ENCODE results near the gene CAMTA1.

CAMTA1 gene

DNA sequence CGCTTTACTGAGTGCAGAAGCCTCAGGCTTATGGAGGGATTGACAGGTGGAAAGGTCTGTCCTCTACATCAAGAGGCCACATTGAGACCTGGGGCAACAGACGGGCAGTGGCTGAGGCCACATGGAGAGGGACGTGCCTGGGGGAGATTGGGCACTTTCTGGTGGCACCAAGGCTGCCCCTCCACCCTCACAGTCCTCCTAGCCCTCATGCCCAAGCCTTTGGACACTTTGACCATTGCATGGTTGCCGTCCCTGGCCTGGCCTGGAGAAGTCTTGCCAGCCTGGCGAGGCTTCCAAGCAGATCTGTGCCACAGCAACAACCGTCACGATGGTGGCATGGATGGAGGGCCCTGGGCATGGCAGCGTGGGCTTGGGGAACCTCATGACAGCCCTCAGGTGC, 793.8 kb downstream of the CAMTA1 start:
- Histone ChIP-seq H4K20me1 (ENCODE audit: insufficient read depth, low read length) (peaks cover 12% of the 10 kb centered on the region), H3K4me1 (ENCODE audit: insufficient read depth, low read length) (no peaks in the 10 kb centered on the region), H3K9ac (ENCODE audit: low read depth, low read length) (no peak overlapping the region), H3K27ac (ENCODE audit: low read length) (no peak overlapping the region), H3K36me3 (ENCODE audit: insufficient read depth, low read length) (no peaks in the 10 kb centered on the region), H3K27me3 (ENCODE audit: insufficient read depth, low read length, poor library complexity) (no peaks in the 10 kb centered on the region), H3K79me2 (ENCODE audit: insufficient read depth, low read length) (no peaks in the 10 kb centered on the region), H2AFZ (ENCODE audit: low read depth, low read length) (no peak overlapping the region), H3K9me3 (ENCODE audit: insufficient read depth, low read length, severe bottlenecking) (no peaks in the 10 kb centered on the region), H3K4me3 (ENCODE audit: low read depth in 1 of 2, low read length in 2 of 2) (no peak overlapping the region), H3K4me2 (ENCODE audit: insufficient read depth, low read length) (no peak overlapping the region)
- DNase-seq: no peak
- no peak for ATAC-seq (ENCODE audit: insufficient read depth, low read depth)
- no peak for TF ChIP-seq EZH2 (IDR thresholded peaks at IDR 0.05; ENCODE audit: borderline replicate concordance, low read depth, low read length, severe bottlenecking)
- TF ChIP-seq, protein P1, sequence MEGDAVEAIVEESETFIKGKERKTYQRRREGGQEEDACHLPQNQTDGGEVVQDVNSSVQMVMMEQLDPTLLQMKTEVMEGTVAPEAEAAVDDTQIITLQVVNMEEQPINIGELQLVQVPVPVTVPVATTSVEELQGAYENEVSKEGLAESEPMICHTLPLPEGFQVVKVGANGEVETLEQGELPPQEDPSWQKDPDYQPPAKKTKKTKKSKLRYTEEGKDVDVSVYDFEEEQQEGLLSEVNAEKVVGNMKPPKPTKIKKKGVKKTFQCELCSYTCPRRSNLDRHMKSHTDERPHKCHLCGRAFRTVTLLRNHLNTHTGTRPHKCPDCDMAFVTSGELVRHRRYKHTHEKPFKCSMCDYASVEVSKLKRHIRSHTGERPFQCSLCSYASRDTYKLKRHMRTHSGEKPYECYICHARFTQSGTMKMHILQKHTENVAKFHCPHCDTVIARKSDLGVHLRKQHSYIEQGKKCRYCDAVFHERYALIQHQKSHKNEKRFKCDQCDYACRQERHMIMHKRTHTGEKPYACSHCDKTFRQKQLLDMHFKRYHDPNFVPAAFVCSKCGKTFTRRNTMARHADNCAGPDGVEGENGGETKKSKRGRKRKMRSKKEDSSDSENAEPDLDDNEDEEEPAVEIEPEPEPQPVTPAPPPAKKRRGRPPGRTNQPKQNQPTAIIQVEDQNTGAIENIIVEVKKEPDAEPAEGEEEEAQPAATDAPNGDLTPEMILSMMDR (IDR thresholded peaks at IDR 0.05; ENCODE audit: borderline replicate concordance, extremely low read depth, low read length, poor library complexity, severe bottlenecking): no peak

DNA sequence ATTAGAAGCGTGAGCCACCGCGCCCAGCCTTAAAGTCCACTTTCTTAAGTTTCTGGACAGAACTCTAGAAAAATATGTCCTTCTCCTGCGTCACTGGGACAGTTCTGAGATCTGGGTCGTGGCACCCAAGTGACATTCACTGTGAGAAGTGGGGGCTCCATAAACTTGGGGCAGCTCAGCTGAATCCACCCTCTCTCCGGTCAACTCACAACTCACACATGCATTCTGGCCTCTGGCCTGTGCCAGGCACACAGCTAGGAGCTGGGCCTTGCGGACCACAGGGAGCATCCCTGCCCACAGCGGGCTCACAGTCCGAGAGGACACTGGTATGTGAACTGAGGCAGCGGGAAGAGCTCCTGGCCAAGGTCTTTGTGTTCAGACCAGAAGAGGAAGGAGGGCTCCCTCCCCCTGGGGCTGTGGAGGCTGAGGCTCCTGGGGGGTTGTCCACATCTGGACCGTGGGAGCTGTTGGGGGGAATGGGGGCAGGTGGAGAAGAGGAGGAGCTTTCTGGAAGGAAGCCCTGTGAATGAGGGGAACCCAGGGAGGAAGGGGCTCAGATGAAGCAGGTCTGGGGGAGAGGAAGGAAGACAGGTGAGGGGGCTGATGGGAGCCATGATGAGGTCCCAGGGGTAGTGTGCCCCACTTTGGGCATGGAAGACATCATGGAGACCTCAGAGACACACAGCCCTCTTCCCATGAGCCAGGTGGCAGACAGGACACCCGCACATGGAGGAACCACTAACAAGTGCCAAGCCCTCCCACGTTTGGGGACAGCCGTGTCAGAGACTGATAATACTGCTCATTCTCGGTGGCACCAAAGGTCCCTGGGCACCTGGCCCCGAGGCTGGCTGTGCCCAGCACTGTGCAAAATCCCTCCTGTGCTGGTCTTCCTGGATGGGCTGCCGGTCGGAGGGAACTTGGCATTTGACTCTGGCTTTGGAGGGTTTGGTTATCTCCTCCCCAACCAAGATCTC, 794.9 kb downstream of the CAMTA1 start:
- no peak overlapping the region for H3K9ac ChIP-seq (ENCODE audit: low read depth, low read length)
- no peak overlapping the region for H3K27ac ChIP-seq (ENCODE audit: low read length)
- peaks cover 12% of the 10 kb centered on the region for H4K20me1 ChIP-seq (ENCODE audit: insufficient read depth, low read length)
- no peaks in the 10 kb centered on the region for H3K27me3 ChIP-seq (ENCODE audit: insufficient read depth, low read length, poor library complexity)
- TF ChIP-seq, protein P1 (IDR thresholded peaks at IDR 0.05; ENCODE audit: borderline replicate concordance, extremely low read depth, low read length, poor library complexity, severe bottlenecking): no peak
- no peak for TF ChIP-seq EZH2 (IDR thresholded peaks at IDR 0.05; ENCODE audit: borderline replicate concordance, low read depth, low read length, severe bottlenecking)
- no peak for DNase-seq
- H3K79me2 ChIP-seq (ENCODE audit: insufficient read depth, low read length): no peaks in the 10 kb centered on the region
- H3K36me3 ChIP-seq (ENCODE audit: insufficient read depth, low read length): no peaks in the 10 kb centered on the region
- ATAC-seq (ENCODE audit: insufficient read depth, low read depth): no peak
- H3K4me2 ChIP-seq (ENCODE audit: insufficient read depth, low read length): no peak overlapping the region
- no peak overlapping the region for H3K4me3 ChIP-seq (ENCODE audit: low read depth in 1 of 2, low read length in 2 of 2)
- no peaks in the 10 kb centered on the region for H3K9me3 ChIP-seq (ENCODE audit: insufficient read depth, low read length, severe bottlenecking)
- no peaks in the 10 kb centered on the region for H3K4me1 ChIP-seq (ENCODE audit: insufficient read depth, low read length)
- H2AFZ ChIP-seq (ENCODE audit: low read depth, low read length): no peak overlapping the region

DNA sequence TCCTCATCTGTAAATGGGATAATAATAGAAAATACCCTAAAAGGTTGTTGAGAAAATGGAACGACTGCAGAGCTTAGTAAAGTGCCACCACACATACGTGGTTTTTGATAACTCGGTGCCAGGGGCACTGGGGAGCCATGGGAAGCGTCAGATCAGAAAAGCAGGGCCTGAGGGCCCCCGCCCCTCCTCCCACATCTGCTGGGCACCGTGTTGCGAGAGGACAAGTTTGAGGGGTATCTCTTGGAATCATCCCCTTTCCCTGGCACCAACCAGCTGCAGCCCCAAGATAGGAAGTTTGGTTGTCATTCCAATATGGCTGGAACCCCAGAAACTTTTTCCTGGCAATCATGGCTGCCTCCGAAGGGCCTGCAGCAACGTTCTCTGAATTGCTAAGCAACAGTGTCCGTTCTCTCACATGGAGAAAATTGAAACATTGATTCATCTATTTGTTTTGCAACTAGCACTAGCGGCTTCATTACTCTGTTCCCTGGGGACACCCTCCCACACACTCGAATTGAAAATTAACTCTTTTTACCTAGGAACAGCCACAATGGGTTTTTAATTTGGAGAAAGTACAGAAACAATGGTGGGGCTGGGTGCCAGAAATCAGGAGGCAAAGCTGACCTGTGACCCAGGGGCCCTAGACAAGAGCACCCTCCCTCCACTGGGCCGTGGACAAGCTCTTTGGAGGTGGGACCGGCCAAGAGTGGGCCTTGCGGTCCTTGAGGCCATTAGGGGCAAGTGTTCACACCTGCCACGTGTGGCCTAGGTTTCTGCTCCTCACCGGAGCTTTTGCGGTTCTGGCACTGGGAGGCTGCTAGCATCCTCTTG, 795.9 kb downstream of the CAMTA1 start:
- Histone ChIP-seq H3K79me2 (ENCODE audit: insufficient read depth, low read length) (no peaks in the 10 kb centered on the region), H2AFZ (ENCODE audit: low read depth, low read length) (no peak overlapping the region), H3K36me3 (ENCODE audit: insufficient read depth, low read length) (no peaks in the 10 kb centered on the region), H3K4me3 (ENCODE audit: low read depth in 1 of 2, low read length in 2 of 2) (no peak overlapping the region), H3K9ac (ENCODE audit: low read depth, low read length) (no peak overlapping the region), H4K20me1 (ENCODE audit: insufficient read depth, low read length) (peaks cover 12% of the 10 kb centered on the region), H3K27ac (ENCODE audit: low read length) (no peak overlapping the region), H3K4me2 (ENCODE audit: insufficient read depth, low read length) (no peak overlapping the region), H3K27me3 (ENCODE audit: insufficient read depth, low read length, poor library complexity) (no peaks in the 10 kb centered on the region), H3K9me3 (ENCODE audit: insufficient read depth, low read length, severe bottlenecking) (no peaks in the 10 kb centered on the region), H3K4me1 (ENCODE audit: insufficient read depth, low read length) (no peaks in the 10 kb centered on the region)
- TF ChIP-seq EZH2 (IDR thresholded peaks at IDR 0.05; ENCODE audit: borderline replicate concordance, low read depth, low read length, severe bottlenecking): no peak
- TF ChIP-seq, protein P1 (IDR thresholded peaks at IDR 0.05; ENCODE audit: borderline replicate concordance, extremely low read depth, low read length, poor library complexity, severe bottlenecking): no peak
- ATAC-seq (ENCODE audit: insufficient read depth, low read depth) (no peak), DNase-seq (no peak)

Data from DND-41 (cell line).